AG10803 (cell line): Measurements from ENCODE around the gene GLRA3.

Experiments
- DNase-seq: peaks from one replicate; pipeline ENCODE4 v3.0.0; 2010; ENCODE audit warnings: low read depth
- H3K4me3 ChIP-seq: 2 replicates; pipeline ENCODE4 v1.5.1; 2011; ENCODE audit warnings: mild to moderate bottlenecking, low read length, control low read depth
- TF ChIP-seq, protein P1 (sequence below): conservative IDR thresholded peaks from 2 replicates; pipeline ENCODE4 v1.5.1; 2011; ENCODE audit warnings: mild to moderate bottlenecking, low read length, control low read depth, inconsistent platforms

The GLRA3 gene

DNA sequence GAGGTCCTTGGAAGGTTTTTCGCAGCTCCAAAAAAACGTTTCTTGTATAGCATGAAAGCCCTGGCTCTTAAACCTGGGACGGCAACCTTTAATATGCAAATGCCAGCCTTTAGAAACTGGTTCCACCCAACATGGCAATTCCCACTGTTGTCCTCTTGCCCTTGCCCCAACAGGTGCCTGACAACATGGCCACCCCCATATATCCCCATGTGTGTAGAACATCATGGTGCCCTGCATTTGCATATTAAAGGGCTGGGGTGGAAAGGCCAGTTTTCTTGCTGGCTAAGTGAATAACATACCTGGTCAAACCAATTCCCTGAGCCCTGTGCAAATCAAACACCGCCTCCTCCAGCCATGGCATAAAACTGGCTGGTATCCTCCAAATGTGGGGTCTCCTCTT is 26.0 kb upstream of the GLRA3 start:
- no peak for DNase-seq
- H3K4me3 ChIP-seq = no peak overlapping the region
- TF ChIP-seq, protein P1, sequence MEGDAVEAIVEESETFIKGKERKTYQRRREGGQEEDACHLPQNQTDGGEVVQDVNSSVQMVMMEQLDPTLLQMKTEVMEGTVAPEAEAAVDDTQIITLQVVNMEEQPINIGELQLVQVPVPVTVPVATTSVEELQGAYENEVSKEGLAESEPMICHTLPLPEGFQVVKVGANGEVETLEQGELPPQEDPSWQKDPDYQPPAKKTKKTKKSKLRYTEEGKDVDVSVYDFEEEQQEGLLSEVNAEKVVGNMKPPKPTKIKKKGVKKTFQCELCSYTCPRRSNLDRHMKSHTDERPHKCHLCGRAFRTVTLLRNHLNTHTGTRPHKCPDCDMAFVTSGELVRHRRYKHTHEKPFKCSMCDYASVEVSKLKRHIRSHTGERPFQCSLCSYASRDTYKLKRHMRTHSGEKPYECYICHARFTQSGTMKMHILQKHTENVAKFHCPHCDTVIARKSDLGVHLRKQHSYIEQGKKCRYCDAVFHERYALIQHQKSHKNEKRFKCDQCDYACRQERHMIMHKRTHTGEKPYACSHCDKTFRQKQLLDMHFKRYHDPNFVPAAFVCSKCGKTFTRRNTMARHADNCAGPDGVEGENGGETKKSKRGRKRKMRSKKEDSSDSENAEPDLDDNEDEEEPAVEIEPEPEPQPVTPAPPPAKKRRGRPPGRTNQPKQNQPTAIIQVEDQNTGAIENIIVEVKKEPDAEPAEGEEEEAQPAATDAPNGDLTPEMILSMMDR = no peak

DNA sequence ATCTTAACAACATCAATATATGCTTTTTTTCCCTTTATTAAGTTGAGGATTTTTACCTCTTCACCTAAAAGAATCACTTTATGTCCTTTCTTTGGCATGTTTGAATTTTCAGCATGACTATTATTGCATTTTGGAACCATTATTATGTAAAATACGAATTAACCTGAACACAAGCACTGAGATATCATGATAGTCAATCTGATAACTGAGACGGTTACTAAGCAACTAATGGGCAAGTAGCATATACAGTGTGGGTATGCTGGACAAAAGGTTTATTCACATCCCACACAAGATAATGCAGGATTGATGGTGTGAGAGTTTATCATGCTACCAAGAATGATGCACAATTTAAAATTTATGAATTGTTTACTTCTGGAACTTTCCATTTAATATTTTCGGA is 24.6 kb upstream of the GLRA3 start:
- no peak for DNase-seq
- TF ChIP-seq, protein P1 = no peak
- no peak overlapping the region for H3K4me3 ChIP-seq

DNA sequence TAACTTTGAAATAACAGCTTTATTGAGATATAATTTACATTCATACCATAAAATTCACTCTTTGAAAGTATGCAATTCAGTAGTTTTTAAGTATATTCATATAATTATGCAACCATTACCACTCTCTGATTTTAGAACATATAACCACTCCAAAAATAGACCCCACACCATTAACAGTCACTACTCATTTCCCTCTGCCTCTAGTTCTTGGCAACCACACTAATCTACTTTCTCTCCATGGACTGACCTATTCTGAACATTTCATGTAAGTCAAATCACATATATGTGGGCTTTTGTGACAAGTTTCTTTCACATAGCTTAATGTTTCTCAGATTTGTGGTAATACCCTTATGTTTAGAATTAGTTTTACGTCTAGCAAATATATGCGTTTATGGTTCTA is 19.5 kb upstream of the GLRA3 start:
- DNase-seq = no peak
- TF ChIP-seq, protein P1 = no peak
- H3K4me3 ChIP-seq = no peak overlapping the region

DNA sequence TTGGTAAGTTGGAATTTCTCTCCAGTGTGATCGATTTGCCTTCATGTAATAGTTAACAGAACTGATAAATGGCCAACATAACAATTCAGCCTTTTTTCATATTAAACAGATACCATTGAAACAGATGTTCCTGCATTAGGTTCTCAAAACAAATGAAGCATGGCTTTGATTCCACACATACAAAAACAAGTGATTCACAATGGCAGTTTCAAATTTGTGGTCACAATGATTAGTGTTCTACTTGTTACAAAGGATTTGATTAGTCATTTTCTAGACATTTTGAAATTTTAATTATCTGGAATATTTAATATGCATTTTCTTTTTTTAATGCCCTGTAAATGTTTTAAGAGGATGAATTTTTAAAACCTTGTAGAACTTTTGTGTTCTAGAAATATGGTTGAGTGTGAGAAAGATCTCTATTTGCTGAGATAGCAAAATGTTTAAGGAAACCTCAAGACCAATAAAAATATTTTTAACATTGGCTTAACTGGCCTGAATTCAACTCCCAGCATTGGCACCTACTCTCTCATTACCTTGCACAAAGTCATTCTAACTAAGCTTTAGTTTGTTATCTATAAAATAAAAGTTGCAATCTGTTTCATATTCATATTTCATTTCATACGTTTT is 18.9 kb upstream of the GLRA3 start:
- H3K4me3 ChIP-seq = no peak overlapping the region
- DNase-seq = no peak
- TF ChIP-seq, protein P1 = no peak

DNA sequence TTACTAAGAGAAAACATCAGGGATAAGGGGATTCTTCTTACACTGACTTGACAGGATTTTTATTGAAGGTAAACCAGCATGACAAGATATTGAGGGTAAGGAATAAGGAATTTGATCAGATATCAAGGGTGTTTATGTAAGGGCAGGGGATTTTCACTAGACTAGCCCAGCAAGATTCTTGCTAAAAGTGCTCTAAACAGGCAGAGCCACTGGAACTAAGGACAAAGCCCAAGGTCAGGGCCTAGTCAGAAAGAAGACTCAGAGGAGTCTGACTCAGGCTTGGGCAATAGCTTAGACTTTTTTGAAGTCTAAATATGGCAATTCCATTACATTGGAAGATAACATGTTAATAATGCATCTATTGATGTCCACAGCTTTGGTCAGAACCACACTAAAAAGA is 6.5 kb upstream of the GLRA3 start:
- no peak overlapping the region for H3K4me3 ChIP-seq
- DNase-seq = no peak
- TF ChIP-seq, protein P1 = no peak

DNA sequence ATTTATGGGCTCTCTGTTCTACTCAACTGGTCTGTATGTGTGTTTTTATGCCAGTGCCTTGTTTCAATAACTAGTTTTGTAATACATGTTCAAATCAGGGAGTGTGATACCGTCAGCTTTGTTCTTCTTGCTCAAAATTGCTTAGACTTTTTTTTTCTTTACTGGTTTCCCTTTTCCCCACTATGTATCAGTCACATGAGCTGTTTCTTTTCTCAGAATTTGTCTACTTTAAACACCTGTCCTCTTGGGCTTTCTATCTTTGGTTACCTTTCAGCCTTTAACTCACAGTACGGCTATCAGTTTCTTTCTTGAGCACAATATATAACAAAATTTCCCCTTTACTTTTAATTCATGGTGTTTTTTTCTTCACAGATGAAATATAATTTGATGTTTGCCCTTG is 5.4 kb upstream of the GLRA3 start:
- no peak overlapping the region for H3K4me3 ChIP-seq
- no peak for DNase-seq
- TF ChIP-seq, protein P1 = no peak

DNA sequence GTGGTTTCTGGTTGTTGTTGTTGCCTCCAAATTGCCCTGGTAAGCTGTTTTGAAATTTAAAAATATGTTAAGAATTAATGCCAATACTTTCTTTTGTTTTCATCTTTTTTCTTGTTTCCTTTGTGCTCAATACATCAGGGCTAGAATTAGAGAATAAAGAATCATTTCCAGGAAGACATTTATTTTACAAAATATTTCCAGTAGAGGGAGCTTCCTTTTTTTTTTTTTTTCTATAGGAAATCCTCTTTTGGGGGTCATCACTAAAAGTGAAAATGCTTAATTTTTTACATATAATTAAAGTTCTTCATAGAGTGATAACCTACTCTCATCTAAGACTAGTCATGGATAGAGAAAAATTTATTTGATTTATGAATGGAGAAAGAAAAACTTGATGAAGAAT is 2.4 kb downstream of the GLRA3 start:
- no peak overlapping the region for H3K4me3 ChIP-seq
- DNase-seq = no peak
- TF ChIP-seq, protein P1 = no peak
